HEK293 (cell line): ENCODE measurements around the gene S100A6.
"Not testable (repeated sequence)": the region's sequence is repeated elsewhere in the genome, so short reads cannot be mapped to it uniquely, and the experiment has no call there.

Experiments
- BCL11A ChIP-seq: fragments of 450-650 bp; formaldehyde crosslinking; IDR thresholded peaks from 2 replicates; pipeline ENCODE4 v1.5.1; 2016; ENCODE audit warnings: low read depth, missing biosample characterization, missing genetic modification characterization
- ZEB2 ChIP-seq: fragments of 450-650 bp; formaldehyde crosslinking; IDR thresholded peaks from 2 replicates; pipeline ENCODE4 v1.5.1; 2016; ENCODE audit warnings: missing biosample characterization, missing genetic modification characterization
- ZNF121 ChIP-seq: fragments of 450-650 bp; formaldehyde crosslinking; IDR thresholded peaks from 2 replicates; pipeline ENCODE4 v1.5.1; 2016; ENCODE audit warnings: missing biosample characterization, missing genetic modification characterization
- ZNF133 ChIP-seq: fragments of 450-650 bp; formaldehyde crosslinking; IDR thresholded peaks from 2 replicates; pipeline ENCODE4 v1.5.1; 2016; ENCODE audit warnings: missing biosample characterization, missing genetic modification characterization
- ZNF138 ChIP-seq: fragments of 450-650 bp; formaldehyde crosslinking; IDR thresholded peaks from 2 replicates; pipeline ENCODE4 v1.5.1; 2016; ENCODE audit warnings: missing biosample characterization, missing genetic modification characterization, borderline replicate concordance
- ZNF146 ChIP-seq: fragments of 450-650 bp; formaldehyde crosslinking; IDR thresholded peaks from 2 replicates; pipeline ENCODE4 v1.5.1; 2016; ENCODE audit warnings: missing biosample characterization, missing genetic modification characterization
- ZNF248 ChIP-seq: fragments of 450-650 bp; formaldehyde crosslinking; IDR thresholded peaks from 2 replicates; pipeline ENCODE4 v1.5.1; 2017; ENCODE audit warnings: missing biosample characterization, missing genetic modification characterization
- ZNF350 ChIP-seq: fragments of 450-650 bp; formaldehyde crosslinking; IDR thresholded peaks from 2 replicates; pipeline ENCODE4 v1.5.0; 2017; ENCODE audit warnings: missing biosample characterization, mild to moderate bottlenecking, missing genetic modification characterization
- ZNF76 ChIP-seq: fragments of 450-650 bp; formaldehyde crosslinking; IDR thresholded peaks from 2 replicates; pipeline ENCODE4; 2016; ENCODE audit warnings: low read depth, missing biosample characterization, missing genetic modification characterization, borderline replicate concordance
- ZNF777 ChIP-seq: fragments of 450-650 bp; formaldehyde crosslinking; IDR thresholded peaks from 2 replicates; pipeline ENCODE4 v1.5.1; 2017; ENCODE audit warnings: missing biosample characterization, missing genetic modification characterization, borderline replicate concordance
- ZNF785 ChIP-seq: fragments of 450-650 bp; formaldehyde crosslinking; IDR thresholded peaks from 2 replicates; pipeline ENCODE4 v1.5.1; 2016; ENCODE audit warnings: missing biosample characterization, missing genetic modification characterization
- TF ChIP-seq, protein P1 (sequence below): IDR thresholded peaks from 2 replicates; pipeline ENCODE4 v1.6.1; 2011; ENCODE audit warnings: mild to moderate bottlenecking, low read depth, low read length, borderline replicate concordance
- TF ChIP-seq, protein P2 (sequence below): fragments of 450-650 bp; formaldehyde crosslinking; IDR thresholded peaks from 2 replicates; pipeline ENCODE4 v1.5.1; 2016; ENCODE audit warnings: missing biosample characterization, missing genetic modification characterization
- TF ChIP-seq, protein P3 (sequence below): fragments of 450-650 bp; formaldehyde crosslinking; IDR thresholded peaks from 2 replicates; pipeline ENCODE4 v1.5.1; 2016; ENCODE audit warnings: missing biosample characterization, missing genetic modification characterization

DNA sequence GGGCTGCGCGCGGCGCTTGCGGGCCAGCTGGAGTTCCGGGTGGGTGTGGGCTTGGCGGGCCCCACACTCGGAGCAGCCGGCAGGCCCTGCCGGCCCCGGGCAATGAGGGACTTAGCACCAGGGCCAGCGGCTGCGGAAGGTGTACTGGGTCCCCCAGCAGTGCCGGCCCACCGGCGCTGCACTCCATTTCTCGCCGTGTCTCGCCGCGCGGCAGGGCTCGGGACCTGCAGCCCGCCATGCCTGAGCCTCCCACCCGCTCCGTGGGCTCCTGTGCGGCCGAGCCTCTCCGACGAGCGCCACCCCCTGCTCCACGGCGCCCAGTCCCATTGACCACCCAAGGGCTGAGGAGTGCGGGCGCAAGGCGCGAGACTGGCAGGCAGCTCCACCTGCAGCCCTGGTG, 14.0 kb downstream of the S100A6 start:
- TF ChIP-seq ZNF248 (tag by site-specific recombination); ZNF138 (tag by site-specific recombination); ZEB2; ZNF350; ZNF785 (tag by site-specific recombination); BCL11A (tag by site-specific recombination); ZNF121 (tag by site-specific recombination); ZNF777 (tag by site-specific recombination); ZNF76 (tag by site-specific recombination); ZNF146; ZNF133 (tag by site-specific recombination): not testable (repeated sequence)
- TF ChIP-seq, protein P1, sequence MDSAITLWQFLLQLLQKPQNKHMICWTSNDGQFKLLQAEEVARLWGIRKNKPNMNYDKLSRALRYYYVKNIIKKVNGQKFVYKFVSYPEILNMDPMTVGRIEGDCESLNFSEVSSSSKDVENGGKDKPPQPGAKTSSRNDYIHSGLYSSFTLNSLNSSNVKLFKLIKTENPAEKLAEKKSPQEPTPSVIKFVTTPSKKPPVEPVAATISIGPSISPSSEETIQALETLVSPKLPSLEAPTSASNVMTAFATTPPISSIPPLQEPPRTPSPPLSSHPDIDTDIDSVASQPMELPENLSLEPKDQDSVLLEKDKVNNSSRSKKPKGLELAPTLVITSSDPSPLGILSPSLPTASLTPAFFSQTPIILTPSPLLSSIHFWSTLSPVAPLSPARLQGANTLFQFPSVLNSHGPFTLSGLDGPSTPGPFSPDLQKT = not testable (repeated sequence)
- TF ChIP-seq, protein P2, sequence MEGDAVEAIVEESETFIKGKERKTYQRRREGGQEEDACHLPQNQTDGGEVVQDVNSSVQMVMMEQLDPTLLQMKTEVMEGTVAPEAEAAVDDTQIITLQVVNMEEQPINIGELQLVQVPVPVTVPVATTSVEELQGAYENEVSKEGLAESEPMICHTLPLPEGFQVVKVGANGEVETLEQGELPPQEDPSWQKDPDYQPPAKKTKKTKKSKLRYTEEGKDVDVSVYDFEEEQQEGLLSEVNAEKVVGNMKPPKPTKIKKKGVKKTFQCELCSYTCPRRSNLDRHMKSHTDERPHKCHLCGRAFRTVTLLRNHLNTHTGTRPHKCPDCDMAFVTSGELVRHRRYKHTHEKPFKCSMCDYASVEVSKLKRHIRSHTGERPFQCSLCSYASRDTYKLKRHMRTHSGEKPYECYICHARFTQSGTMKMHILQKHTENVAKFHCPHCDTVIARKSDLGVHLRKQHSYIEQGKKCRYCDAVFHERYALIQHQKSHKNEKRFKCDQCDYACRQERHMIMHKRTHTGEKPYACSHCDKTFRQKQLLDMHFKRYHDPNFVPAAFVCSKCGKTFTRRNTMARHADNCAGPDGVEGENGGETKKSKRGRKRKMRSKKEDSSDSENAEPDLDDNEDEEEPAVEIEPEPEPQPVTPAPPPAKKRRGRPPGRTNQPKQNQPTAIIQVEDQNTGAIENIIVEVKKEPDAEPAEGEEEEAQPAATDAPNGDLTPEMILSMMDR (tag by site-specific recombination) = not testable (repeated sequence)
- TF ChIP-seq, protein P3, sequence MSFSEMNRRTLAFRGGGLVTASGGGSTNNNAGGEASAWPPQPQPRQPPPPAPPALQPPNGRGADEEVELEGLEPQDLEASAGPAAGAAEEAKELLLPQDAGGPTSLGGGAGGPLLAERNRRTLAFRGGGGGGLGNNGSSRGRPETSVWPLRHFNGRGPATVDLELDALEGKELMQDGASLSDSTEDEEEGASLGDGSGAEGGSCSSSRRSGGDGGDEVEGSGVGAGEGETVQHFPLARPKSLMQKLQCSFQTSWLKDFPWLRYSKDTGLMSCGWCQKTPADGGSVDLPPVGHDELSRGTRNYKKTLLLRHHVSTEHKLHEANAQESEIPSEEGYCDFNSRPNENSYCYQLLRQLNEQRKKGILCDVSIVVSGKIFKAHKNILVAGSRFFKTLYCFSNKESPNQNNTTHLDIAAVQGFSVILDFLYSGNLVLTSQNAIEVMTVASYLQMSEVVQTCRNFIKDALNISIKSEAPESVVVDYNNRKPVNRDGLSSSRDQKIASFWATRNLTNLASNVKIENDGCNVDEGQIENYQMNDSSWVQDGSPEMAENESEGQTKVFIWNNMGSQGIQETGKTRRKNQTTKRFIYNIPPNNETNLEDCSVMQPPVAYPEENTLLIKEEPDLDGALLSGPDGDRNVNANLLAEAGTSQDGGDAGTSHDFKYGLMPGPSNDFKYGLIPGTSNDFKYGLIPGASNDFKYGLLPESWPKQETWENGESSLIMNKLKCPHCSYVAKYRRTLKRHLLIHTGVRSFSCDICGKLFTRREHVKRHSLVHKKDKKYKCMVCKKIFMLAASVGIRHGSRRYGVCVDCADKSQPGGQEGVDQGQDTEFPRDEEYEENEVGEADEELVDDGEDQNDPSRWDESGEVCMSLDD (tag by site-specific recombination) = not testable (repeated sequence)
